Activated CD4-positive, CD25-positive, alpha-beta regulatory T cell (primary cell): ENCODE results near the gene PWWP2B.
"Not testable (repeated sequence)": the region's sequence is repeated elsewhere in the genome, so short reads cannot be mapped to it uniquely, and the experiment has no call there.

Experiments
- DNase-seq, 4 experiments: peaks; one replicate each; lab custom pipeline; 2025; lab: John Stamatoyannopoulos, UW

PWWP2B gene

DNA sequence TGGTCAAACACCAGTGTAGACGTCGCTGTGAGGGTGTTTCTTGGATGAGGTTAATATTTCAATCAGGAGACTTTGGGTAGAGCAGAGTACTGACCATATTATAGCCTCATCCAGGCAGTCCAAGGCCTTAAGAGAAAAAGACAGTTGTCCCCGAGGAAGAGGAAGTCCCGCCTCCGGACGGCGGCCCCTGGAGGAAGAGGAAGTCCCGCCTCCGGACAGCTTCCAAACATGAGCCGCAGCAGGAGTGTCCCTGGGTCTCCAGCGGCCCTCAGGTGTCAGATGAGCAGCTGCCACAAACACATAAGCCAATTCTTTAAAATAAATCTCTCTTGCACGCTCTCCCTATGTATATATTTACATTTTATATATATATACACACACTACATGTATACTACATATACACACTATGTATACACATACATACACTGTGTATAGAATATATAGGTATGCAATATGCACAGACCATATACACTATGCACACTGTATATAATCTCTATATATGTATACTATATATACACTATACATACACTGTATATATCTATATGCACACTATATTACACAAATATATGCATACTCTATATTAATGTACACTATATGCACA lies 37.5 kb downstream of the PWWP2B start:
- DNase-seq: peak; percentile 18 to 47 (median 34)

DNA sequence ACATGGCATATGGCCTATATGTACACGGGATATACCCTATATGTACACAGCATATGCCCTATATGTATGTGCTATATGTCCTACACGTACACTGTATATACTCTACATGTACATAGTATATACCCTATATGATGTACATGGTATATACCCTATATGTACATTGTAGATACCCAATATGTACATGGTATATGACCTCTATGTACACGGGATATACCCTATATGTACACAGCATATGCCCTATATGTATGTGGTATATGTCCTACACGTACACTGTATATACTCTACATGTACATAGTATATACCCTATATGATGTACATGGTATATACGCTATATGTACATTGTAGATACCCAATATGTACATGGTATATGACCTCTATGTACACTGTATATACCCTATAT lies 38.3 kb downstream of the PWWP2B start:
- DNase-seq: not testable (repeated sequence)

DNA sequence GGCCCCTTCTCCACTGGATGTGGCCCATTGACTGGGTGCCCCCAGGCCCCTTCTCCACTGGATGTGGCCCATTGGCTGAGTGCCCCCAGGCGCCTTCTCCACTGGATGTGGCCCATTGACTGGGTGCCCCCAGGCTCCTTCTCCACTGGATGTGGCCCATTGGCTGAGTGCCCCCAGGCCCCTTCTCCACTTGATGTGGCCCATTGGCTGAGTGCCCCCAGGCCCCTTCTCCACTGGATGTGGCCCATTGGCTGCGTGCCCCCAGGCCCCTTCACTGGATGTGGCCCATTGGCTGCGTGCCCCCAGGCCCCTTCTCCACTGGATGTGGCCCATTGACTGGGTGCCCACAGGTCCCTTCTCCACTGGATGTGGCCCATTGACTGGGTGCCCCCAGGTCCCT lies 39.1 kb downstream of the PWWP2B start:
- not testable (repeated sequence) for DNase-seq

DNA sequence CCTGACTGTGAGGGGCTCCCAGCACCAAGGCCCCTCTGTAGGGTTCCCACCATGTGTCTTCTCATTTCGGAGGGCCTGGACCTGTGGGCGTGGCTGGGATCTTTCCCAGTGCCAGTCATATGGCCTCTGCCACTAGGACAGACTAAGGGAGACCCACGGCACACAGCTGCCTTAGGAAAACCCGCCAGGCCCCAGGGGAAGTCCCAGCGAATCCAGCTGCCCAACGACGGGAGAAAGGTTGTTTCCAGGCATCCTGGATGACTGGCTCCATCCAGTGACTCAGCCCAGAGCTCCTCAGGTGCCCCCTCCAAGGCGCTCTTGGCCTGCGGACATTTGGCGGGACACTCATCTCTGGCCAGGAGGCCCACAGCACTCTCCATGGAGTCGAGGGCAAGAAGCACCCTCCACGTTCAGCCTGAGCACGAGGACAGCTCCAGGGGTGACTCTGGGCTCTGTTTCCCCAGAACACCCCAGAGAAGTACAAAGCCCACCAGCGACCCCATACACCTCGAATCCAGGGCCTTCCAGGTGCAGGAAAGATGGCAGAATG lies 39.9 kb downstream of the PWWP2B start:
- DNase-seq: no peak

DNA sequence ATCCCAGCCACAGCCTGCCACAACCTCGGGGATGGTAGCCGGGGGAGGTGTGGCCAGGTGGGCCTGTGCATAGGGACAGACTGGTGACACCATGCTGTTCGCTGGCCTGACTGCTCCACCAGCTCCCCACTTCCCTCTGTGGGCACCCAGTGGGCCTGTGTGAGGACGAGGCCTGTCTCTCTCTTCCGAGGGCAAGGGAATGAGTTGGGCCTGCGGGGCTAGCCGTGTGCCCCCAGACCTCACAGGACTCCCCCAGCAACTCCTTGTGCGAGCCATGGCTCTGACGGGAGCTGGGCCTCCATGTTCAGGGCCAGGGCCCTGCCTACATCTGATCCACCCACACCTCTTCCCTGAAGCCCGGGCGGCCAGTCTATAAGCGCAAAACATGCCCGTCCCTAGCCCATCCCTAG lies 40.5 kb downstream of the PWWP2B start:
- no peak for DNase-seq

DNA sequence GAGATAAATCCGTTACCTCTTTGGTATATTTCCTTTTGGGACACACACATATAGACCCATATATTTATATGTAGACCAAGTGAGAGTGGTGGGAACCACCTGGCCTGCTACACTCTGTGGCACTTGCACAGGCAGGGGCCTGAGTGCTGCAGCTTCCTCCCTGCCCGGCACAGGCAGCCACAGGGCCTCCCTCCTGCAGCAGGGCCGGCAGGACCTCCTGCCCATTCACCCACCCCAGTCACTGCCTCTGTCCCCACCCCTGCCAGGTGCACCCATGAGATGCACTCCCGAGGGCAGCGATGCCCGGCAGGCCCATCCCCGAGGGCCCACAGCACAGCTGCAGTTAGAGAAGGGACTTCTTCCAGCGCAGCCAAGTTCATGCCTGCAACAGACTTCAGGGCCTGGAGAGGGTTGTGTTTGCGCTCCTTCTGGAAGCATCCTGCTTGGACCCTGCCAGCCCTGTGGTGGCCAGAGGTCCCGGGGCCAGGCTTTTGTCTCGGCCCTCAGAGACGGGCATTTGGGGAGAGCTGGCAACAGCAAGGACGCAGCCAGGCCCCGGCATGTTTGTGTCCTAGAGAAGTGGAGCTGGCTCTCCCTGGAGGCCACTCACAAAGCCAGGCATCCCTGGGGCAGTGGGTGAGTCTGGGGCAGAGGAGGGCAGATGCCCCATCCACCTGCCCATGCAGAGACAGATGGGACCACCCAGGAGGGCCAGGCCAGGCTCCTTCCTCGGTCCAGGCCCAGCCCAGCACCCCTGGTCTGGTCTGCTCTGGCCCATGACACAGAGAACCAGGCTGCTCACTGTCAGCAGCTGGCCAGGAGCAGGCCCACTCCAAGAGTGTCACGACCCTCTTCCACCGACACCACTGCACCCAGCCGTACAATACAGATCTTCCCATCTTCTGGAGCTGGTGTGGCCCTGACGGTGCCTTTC lies 41.4 kb downstream of the PWWP2B start:
- DNase-seq: no peak

DNA sequence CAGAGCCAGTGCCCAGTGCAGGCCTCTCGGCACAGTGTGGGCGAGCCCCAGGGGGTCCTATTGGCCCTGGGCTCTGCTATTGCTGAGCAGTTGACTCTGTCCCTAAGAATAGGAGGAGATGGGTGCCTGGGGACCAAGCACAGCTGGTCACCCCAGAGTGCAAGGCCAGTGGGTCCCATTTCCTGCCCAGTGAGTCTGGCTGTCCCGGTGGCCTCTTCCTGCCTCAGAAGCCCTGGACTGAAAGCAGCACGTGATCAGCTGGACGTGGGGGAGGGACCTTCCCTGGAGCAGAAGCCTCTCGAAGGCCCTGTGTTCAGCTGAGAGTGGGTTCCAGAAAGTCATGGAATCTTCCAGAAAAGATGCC lies 42.0 kb downstream of the PWWP2B start:
- DNase-seq: no peak

DNA sequence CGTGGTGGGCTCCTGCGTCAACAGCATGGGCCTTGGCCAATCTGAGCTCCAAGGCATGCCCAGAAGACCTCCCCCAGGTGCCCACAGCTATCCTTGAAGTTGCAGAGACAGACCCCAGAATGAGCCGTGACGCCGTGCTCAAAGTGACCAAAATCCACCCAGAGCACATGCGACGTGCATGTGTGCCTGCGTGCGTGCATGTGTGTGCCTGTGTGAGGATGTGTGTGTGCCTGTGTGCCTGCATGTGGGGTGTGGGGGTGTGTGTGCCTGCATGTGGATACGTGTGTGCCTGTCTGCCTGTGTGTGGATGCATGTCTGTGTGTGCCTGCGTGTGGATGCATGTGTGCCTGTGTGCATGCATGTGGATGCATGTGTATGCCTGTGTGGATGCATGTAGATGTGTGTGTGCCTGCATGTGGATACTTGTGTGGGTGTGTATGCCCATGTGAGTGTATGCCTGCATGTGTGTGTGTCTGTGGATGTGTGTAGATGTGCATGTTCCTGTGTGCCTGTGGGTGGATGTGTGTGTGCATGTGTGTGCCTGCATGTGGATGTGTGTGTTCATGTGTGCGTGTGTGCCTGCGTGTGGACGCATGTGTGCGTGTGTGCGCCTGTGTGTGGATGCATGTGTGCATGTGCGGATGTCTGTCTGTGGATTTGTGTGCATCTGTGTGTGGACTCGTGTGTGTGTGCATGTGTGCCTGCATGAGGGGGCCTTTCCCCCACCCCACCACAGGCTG lies 42.6 kb downstream of the PWWP2B start:
- no peak for DNase-seq

DNA sequence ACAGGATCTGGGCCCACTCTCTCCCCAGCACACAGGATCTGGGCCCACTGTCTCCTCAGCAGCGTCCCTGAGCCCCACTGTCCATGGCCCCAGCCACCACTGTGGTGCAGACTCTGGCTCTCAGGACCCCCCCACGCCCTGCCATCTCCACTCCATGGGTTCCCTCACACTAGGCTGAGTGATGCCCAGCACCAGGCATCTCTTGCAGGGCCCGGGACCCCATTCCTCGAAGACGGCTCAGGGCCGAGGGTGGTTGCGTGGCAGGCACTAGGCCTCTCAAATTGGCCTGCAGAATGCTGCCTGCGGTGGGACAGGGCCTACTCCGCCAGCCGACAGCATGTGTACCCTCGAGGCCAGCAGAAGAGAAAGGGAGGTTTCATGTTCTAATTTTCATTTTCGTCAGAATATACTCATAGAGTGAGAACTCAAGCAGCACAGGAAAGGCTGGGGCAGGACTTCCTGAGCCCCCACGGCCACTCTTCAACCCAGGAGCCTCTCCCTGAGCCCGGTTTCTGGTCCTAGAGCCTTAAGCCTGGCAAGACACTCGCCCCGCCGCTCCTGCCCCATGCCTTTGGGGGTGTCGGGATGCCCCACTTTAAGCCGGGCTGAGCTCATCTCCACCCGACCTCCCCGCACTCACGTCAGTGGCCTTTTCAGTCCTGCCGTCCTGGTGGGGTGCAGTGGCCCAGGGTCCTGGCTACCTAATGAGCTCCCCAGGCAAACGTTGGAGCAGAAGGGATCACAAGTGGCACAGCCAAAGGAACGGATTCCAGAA lies 44.0 kb downstream of the PWWP2B start:
- no peak for DNase-seq

DNA sequence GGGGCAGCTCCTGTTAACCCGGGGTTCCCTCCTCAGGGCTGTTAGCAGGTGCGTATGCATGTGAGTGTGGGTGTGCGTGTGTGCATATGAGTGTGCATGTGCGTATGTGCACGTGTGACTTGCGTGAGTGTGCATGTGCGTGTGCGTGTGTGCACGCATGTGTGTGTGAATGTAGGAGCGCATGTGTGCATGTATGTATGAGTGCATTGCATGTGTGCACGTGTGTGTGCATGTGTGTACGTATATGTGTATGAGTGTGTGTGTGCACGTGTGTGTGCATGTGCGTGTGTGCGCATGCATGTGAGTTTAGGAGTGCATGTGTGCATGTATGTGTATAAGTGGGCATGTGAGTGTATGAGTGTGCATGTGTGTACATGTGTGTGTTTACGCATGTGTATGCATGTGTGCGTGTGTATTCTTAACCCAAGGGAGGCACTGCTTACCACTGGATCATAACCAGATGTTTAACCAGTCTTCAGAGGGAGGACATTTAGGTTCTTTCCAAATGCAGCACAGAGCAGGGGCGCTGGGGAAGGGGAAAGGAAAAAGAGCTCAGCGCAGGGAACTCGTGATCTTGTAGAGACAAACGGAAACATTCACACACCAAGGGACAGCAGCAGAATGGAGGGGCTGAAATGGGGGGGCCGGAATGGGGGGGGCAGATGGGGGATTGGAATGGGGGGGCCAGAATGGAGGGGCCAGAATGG lies 45.0 kb downstream of the PWWP2B start:
- DNase-seq: no peak

DNA sequence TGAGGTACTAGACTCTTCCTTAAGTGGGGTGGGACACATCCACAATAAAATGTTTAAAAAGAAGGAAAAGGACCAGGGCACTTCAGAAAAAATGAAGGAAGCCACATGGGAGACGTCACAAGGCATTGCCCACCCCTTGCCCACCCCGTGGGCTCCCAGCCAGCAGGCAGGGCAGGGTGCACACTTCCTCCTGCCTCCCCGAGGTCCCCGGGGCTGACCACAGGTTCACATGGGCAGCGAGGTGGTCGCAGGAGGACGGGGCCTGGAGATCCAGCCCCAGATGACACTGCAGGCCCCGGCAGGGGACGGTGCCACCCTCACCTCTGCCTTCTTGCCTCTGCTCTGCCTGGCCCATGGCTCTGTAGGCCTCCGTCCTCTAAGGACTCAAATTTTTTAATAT lies 45.6 kb downstream of the PWWP2B start:
- DNase-seq: no peak

DNA sequence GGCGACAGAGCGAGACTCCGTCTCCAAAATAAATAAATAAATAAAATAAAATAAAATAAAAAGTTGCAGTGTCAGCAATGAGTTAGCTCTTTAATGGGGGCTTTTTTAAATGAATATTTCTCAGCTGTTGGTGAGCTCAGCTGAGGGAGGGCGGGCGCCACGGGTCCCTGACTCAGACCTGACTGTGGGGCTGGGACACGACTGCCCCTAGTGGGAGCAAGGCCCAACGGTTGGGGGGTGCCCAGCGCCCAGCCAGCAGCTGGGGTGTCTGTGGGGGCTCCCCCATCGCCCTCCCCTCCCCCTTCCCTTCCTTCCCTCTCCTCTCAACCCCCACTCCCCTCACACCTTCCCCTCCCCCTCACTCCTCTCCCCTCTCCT lies 46.6 kb downstream of the PWWP2B start:
- DNase-seq: peak; percentile 26 to 63 (median 52)

DNA sequence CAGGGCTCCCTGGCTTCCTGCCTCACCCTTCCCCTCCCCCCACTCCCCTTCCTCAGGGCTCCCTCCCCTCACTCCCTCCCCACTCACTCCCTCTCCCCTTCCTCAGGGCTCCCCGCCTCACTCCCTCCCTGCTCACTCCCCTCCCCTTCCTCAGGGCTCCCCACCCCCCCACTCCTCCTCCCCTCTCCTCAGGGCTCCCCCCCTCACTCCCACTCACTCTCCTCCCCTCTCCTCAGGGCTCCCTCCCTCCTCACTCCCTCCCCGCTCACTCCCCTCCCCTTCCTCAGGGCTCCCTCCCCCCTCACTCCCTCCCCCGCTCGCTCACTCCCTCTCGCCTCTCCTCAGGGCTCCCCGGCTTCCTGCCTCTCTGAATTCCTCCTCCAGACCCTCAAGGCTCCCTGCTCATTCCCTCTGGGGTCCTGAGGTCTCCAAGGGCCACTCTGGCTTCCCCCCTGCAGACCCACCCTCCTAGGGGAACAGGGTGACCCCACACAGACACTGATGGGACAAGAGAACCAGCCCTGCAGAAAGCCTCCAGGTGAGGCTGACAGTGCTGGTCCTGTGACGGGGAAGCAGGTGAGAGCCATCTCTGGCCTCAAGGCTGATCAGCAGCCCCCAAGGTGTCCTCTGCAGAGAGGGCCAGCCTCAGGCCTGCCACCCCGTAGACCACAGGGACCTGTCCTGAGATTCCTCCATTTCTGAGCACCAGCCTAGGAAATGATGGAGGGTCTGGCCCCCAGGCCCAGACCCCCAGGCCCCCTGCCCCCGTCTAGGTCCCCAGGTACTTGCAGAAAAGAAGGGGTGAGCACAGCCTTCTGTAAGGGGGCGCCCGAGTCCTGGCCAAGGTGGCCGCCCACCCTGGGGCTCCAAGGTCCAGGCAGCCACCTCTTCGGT lies 47.2 kb downstream of the PWWP2B start:
- no peak for DNase-seq

DNA sequence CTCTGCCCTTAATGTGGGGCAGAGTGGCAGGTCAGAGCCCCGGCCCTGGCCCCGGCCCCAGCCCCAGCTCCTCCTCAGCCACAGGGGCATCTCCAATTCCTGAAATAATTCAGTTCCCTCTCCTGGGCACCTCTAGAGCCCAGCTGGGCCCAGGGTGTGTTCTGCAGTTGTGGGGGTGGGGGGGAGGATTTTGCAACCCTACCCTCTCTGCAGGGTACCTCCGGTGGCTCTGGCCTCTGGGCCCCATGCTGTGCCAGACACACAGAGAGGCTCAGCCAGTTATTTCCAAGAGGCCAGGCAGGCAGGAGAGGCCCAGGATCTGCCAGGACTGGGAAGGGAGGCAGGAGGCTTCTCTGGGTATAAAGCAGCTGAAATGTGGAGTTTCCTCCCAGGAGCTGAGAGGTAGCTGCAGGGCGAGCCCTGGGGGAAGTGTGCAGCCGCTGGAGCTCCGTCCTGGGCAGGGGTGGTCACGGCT lies 47.9 kb downstream of the PWWP2B start:
- no peak for DNase-seq

DNA sequence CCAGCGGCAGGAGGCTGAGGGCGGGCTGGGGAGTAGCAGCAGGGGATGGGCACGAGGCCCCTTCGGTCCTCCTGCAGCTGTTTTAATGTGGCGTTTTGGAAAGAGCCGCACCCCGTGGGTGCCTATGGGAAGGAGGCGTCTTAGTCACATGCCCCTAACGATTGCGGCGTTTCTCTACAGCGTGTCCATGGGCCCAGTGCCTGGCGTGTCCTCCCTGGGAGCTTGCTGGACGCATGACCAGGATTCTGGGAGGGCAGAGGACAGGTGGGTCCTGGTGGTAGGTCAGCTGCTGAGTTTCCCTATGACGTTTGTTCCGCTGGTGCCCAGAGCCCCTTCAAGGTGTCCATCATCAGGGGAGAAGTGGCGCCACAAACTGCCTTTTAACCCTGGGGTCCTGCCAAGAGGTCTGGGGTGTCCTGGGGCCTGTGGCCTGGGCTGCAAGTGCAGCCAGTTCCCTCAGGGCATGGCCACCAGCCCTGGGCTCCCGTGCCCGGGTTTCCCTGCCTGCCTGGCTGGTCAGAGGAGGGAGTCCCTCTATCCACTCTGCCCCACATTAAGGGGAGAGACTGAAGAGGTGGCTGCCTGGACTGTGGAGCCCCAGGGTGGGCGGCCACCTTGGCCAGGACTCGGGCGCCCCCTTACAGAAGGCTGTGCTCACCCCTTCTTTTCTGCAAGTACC lies 48.7 kb downstream of the PWWP2B start:
- DNase-seq: no peak

DNA sequence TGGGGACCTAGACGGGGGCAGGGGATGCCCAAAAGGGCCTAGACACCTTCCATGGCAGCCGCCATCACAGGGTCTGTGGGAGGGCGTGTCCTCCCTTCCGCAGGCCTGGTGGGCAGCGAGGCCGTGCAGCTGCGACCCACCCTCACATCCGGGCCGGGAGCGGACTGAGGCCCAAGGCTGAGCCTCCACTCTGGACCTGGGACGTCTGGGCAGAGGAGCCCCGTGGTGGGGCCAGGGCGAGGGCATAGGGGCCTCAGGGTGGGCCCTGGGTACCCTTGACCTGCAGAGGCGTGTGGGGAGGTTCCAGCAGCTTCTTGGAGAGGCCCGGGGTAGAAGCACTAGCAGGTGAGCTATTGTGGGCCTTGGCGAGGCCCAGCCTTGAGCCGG lies 49.2 kb downstream of the PWWP2B start:
- DNase-seq: no peak

DNA sequence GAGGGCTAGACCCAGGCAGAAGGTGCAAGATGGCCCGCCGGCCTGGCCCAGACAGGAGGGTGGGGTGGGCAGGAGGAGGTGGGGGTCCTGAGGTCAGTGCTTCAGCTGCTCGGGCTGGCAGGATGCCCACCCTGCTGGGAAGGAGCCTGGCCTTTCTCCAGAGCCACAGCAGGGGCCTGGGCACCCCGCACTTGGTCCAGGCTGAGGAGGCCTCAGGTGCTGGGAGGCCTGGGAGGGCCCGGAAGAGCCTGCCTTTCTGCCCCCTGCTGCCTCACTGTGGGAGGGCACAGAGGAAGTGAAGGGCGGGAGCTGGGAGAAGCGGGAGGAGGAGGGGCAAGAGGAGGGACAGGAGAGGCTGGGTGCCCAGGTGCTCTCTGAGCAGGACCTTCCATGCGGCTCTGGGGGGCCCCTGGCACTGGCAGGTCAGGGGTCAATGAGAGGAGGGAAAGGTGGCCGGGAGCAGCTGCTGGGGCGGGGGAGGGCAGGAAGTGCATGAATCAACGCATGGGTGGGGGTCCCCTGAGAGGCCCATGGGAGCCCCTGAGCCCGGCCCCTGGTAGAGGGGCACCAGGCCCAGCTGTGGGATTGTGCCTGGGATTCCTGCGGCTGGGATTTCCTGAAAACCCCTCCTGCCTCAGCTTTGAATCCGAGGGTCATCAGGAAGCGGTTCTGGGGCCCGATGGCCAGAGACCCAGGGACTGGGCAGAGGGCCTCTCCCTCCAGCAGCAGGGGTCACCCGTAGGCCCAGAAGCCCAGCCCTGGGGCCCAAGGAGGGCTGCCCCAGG lies 49.9 kb downstream of the PWWP2B start:
- peak; percentile 20 to 55 (median 44) for DNase-seq

DNA sequence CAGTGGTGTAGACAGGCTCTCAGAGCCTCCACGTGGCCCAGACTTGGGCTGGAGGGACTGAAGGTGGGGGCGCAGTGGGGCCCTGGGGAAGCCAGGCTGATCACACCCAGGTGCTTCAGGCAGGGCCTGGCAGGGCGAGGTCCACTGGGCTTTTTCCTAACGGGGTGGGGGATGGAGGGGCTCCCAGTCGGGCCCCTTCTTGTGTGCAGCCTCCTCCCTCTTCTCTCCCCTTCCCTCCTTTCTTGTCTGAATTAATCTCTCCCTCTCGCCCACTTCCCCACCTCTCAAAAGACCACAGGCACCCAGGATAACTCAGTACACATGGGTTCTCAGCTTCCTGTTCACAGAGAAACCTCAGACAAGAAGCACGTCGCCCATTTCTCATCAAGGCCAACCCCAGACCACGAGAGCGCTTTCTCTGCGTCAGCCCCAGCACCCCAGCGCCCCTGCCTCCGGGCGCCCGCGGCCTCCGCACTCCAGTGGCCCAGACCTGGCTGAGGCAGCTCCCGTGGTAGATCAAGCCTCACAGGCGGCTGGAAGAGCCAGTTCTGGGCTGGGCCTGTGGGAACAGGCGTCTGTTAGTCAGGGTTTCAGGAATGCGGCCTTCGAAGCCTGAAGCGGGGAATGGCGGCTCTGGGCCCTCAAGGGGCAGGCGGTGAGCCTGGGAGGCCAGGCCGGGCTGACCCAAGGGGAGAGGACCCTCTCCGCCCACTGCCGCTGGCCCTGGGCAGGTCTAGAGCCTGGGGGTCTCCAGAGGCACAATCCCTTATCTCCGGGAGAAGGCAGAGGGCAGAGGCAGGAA lies 50.6 kb downstream of the PWWP2B start:
- peak in 3 of 4 experiments; percentile 40 to 64 (median 55) for DNase-seq
